ENCODE results near the gene RRAGC. TPM values are rescaled to one million over a fixed set of nuclear protein-coding genes. Genes with fewer than 3 reads are reported as not detected.

Gene RRAGC
- total and polyA plus RNA-seq, 12 donors = 7.5 to 28.8 (median 16.0) TPM

- H3K27ac ChIP-seq = no peak overlapping the region
- no peak for TF ChIP-seq POLR2A (IDR thresholded peaks at IDR 0.05)
- TF ChIP-seq, protein P1, sequence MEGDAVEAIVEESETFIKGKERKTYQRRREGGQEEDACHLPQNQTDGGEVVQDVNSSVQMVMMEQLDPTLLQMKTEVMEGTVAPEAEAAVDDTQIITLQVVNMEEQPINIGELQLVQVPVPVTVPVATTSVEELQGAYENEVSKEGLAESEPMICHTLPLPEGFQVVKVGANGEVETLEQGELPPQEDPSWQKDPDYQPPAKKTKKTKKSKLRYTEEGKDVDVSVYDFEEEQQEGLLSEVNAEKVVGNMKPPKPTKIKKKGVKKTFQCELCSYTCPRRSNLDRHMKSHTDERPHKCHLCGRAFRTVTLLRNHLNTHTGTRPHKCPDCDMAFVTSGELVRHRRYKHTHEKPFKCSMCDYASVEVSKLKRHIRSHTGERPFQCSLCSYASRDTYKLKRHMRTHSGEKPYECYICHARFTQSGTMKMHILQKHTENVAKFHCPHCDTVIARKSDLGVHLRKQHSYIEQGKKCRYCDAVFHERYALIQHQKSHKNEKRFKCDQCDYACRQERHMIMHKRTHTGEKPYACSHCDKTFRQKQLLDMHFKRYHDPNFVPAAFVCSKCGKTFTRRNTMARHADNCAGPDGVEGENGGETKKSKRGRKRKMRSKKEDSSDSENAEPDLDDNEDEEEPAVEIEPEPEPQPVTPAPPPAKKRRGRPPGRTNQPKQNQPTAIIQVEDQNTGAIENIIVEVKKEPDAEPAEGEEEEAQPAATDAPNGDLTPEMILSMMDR (IDR thresholded peaks at IDR 0.05) = no peak
- H3K36me3 ChIP-seq (replicated peaks in 1 of 2) = no peaks in the 10 kb centered on the region
- intact Hi-C loops (cut with DNase I) = no loop called here
- WGBS, 4 donors = 13 to 46% (median 28%) methylated on average over 1 of the region's 1 CpG
- no peak for DNase-seq
- H3K27me3 ChIP-seq = no peaks in the 10 kb centered on the region
- no peak overlapping the region for H3K4me3 ChIP-seq
- H3K9me3 ChIP-seq (replicated peaks in 1 of 3) = no peaks in the 10 kb centered on the region
- no peaks in the 10 kb centered on the region for H3K4me1 ChIP-seq (replicated peaks in 1 of 2)
These were observed 30.2 kb downstream of the RRAGC start for GRCh38 chr1:38829368-38829767.

- no peak for DNase-seq
- H3K27ac ChIP-seq = no peak overlapping the region
- H3K27me3 ChIP-seq = no peaks in the 10 kb centered on the region
- intact Hi-C loops (cut with DNase I) = no loop called here
- H3K36me3 ChIP-seq (replicated peaks in 1 of 2) = no peaks in the 10 kb centered on the region
- no peak for TF ChIP-seq POLR2A (IDR thresholded peaks at IDR 0.05)
- TF ChIP-seq, protein P1 (IDR thresholded peaks at IDR 0.05) = no peak
- no peaks in the 10 kb centered on the region for H3K4me1 ChIP-seq (replicated peaks in 1 of 2)
- WGBS, 4 donors = 64 to 77% (median 68%) methylated on average over 2 of the region's 2 CpGs
- H3K4me3 ChIP-seq = no peak overlapping the region
- H3K9me3 ChIP-seq (replicated peaks in 1 of 3) = no peaks in the 10 kb centered on the region
These were observed 32.3 kb downstream of the RRAGC start for GRCh38 chr1:38827318-38827717.

- TF ChIP-seq, protein P1 (IDR thresholded peaks at IDR 0.05) = no peak
- TF ChIP-seq POLR2A (IDR thresholded peaks at IDR 0.05) = no peak
- Histone ChIP-seq H3K9me3 (replicated peaks in 1 of 3) (no peaks in the 10 kb centered on the region), H3K27ac (no peak overlapping the region), H3K4me3 (no peak overlapping the region), H3K36me3 (replicated peaks in 1 of 2) (no peaks in the 10 kb centered on the region), H3K4me1 (replicated peaks in 1 of 2) (no peaks in the 10 kb centered on the region), H3K27me3 (no peaks in the 10 kb centered on the region)
- intact Hi-C loops (cut with DNase I) = no loop called here
- DNase-seq = no peak
These were observed 32.7 kb downstream of the RRAGC start for GRCh38 chr1:38826886-38827285.

DNA sequence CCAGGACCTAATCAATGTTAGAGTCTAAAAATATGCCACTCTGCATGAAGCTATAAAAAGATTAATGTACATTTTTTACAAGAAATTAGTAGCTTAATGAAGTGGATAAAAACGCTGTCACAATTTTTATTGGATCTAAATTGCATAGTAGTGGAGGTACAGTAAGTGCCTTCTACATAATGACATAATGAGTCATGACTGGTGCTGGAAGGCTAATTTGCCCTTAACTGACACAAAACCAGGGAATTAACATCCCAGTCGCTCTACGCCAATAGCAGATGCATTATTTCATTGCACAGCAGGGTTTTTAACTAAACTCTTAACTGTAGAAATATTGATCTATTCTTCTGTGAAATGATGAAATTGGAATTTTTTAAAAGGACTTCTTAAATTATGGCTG lies 33.3 kb downstream of the RRAGC start:
- DNase-seq = no peak
- WGBS, 4 donors = 59 to 71% (median 63%) methylated on average over 3 of the region's 3 CpGs
- H3K4me3 ChIP-seq = no peak overlapping the region
- no peak overlapping the region for H3K27ac ChIP-seq
- H3K9me3 ChIP-seq (replicated peaks in 1 of 3) = no peaks in the 10 kb centered on the region
- H3K36me3 ChIP-seq (replicated peaks in 1 of 2) = no peaks in the 10 kb centered on the region
- no peaks in the 10 kb centered on the region for H3K27me3 ChIP-seq
- H3K4me1 ChIP-seq (replicated peaks in 1 of 2) = no peaks in the 10 kb centered on the region
- intact Hi-C loops (cut with DNase I) = no loop called here
- TF ChIP-seq POLR2A (IDR thresholded peaks at IDR 0.05) = no peak
- TF ChIP-seq, protein P1 (IDR thresholded peaks at IDR 0.05) = no peak

Measured in adrenal gland (tissue), 12 donors.